Progenitor cell of endocrine pancreas (in vitro differentiated cells): ENCODE results near the gene ACAD11. TPM values are rescaled to one million over a fixed set of nuclear protein-coding genes. Genes with fewer than 3 reads are reported as not detected.
"Not testable (repeated sequence)": the region's sequence is repeated elsewhere in the genome, so short reads cannot be mapped to it uniquely, and the experiment has no call there.

Experiments used
- DNase-seq: peaks from one replicate; pipeline ENCODE4 v3.0.0; 2021; ENCODE audit warnings: low spot score; ENCODE audit not compliant: unreplicated experiment
- H3K27ac Mint-ChIP-seq: 2 replicates; pipeline ENCODE4 v1.8.0; 2021; ENCODE audit warnings: mild to moderate bottlenecking, moderate library complexity, mixed read lengths
- H3K27me3 Mint-ChIP-seq: 2 replicates; pipeline ENCODE4 v1.8.0; 2021; ENCODE audit warnings: mixed read lengths
- H3K36me3 Mint-ChIP-seq: 2 replicates; pipeline ENCODE4 v1.8.0; 2022; ENCODE audit warnings: mixed read lengths; ENCODE audit not compliant: insufficient read depth
- H3K4me1 Mint-ChIP-seq: 2 replicates; pipeline ENCODE4 v1.8.0; 2021; ENCODE audit warnings: low read depth, mixed read lengths
- H3K4me3 Mint-ChIP-seq: 2 replicates; pipeline ENCODE4 v1.8.0; 2021; ENCODE audit warnings: low read depth, mild to moderate bottlenecking, moderate library complexity, mixed read lengths
- H3K9me3 Mint-ChIP-seq: 2 replicates; pipeline ENCODE4 v1.8.0; 2021; ENCODE audit warnings: low read depth, mixed read lengths
- total RNA-seq: library from RNA; stranded (reverse); gene quantifications from 2 replicates; pipeline ENCODE4 v1.2.1, GENCODE V29; 2021
- TF ChIP-seq, protein P1 (sequence below): fragments of 200-600 bp; sonication (generic); IDR thresholded peaks from one replicate; pipeline ENCODE4 v1.5.0; 2021; ENCODE audit warnings: antibody characterized with exemption, mild to moderate bottlenecking; ENCODE audit not compliant: unreplicated experiment

Gene ACAD11
- total RNA-seq, 1 donor from 2014 or later: 14.2 TPM

DNA sequence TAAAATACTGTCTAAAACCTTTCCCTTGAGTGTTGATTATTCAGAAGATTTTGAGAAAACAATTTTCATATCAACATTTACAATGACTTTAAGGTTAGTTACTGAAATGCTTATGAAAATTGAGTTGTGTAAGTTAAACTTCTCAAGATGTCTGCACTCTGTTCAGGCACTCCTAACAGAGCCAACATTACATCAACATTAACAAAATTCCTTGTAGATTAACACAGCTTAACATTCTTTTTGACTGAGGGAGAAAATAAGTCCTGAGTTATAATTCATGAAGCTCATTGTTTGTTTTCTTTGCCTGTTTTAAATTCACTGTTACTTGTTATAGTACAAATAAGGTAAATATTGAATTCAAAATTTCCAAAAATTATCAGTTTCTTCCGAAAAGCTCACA is 53.5 kb downstream of the ACAD11 start:
- DNase-seq: no peak
- H3K27ac Mint-ChIP-seq: peak overlapping the region; percentile 18
- no peak overlapping the region for H3K4me3 Mint-ChIP-seq
- peaks cover 21% of the 10 kb centered on the region for H3K36me3 Mint-ChIP-seq
- TF ChIP-seq, protein P1, sequence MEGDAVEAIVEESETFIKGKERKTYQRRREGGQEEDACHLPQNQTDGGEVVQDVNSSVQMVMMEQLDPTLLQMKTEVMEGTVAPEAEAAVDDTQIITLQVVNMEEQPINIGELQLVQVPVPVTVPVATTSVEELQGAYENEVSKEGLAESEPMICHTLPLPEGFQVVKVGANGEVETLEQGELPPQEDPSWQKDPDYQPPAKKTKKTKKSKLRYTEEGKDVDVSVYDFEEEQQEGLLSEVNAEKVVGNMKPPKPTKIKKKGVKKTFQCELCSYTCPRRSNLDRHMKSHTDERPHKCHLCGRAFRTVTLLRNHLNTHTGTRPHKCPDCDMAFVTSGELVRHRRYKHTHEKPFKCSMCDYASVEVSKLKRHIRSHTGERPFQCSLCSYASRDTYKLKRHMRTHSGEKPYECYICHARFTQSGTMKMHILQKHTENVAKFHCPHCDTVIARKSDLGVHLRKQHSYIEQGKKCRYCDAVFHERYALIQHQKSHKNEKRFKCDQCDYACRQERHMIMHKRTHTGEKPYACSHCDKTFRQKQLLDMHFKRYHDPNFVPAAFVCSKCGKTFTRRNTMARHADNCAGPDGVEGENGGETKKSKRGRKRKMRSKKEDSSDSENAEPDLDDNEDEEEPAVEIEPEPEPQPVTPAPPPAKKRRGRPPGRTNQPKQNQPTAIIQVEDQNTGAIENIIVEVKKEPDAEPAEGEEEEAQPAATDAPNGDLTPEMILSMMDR: no peak
- no peaks in the 10 kb centered on the region for H3K27me3 Mint-ChIP-seq
- peaks cover 17% of the 10 kb centered on the region for H3K9me3 Mint-ChIP-seq
- H3K4me1 Mint-ChIP-seq: no peaks in the 10 kb centered on the region

DNA sequence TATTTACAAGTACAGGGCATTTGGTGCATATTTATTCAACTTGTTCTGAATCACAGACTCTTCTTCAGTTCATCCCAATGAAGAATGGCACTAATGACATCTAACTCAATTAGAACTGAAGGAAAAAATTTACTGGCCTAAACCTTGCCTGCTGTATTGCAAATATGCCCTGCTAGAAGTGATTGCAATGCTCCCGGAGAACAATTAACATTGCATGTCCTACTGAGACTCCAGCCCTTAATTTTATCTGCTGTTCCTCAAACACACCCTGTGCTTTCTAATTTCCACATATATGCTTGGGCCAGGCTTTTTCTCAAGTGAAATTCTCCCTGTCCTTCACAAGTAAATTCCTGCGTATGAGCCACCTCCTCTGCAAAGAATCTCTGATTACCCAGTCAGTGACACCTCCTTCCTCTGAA is 54.2 kb downstream of the ACAD11 start:
- no peaks in the 10 kb centered on the region for H3K27me3 Mint-ChIP-seq
- DNase-seq: no peak
- peaks cover 16% of the 10 kb centered on the region for H3K9me3 Mint-ChIP-seq
- H3K27ac Mint-ChIP-seq: no peak overlapping the region
- no peak overlapping the region for H3K4me3 Mint-ChIP-seq
- peaks cover 19% of the 10 kb centered on the region for H3K36me3 Mint-ChIP-seq
- TF ChIP-seq, protein P1: no peak
- H3K4me1 Mint-ChIP-seq: no peaks in the 10 kb centered on the region

DNA sequence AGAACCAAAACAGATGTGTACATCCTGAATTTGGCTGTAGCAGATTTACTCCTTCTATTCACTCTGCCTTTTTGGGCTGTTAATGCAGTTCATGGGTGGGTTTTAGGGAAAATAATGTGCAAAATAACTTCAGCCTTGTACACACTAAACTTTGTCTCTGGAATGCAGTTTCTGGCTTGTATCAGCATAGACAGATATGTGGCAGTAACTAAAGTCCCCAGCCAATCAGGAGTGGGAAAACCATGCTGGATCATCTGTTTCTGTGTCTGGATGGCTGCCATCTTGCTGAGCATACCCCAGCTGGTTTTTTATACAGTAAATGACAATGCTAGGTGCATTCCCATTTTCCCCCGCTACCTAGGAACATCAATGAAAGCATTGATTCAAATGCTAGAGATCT is 59.0 kb downstream of the ACAD11 start:
- H3K9me3 Mint-ChIP-seq, H3K27me3 Mint-ChIP-seq, H3K36me3 Mint-ChIP-seq, DNase-seq, H3K4me1 Mint-ChIP-seq, H3K4me3 Mint-ChIP-seq, H3K27ac Mint-ChIP-seq: not testable (repeated sequence)

DNA sequence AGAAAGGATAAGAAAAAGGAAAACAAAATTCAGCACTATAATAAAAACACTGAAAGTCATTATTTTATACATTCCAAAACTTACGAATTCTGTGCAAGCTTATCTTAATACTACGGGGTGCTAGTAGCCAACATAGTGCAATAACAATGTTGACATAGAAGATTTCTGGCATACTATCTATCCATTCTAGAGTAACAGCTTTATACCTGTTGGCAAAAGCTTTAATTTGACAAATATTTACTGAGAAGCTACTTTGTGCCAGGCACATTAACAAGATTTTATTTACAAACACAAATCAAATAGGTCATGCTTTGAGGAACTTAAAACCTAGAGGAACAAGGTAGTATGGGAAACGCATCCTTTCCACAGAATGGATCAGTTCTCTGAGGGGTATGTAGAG is 61.4 kb downstream of the ACAD11 start:
- Mint-ChIP-seq H3K9me3 (no peaks in the 10 kb centered on the region), H3K4me1 (no peaks in the 10 kb centered on the region), H3K4me3 (no peak overlapping the region), H3K36me3 (peaks cover 3% of the 10 kb centered on the region), H3K27me3 (no peaks in the 10 kb centered on the region), H3K27ac (no peak overlapping the region)
- DNase-seq: no peak
- TF ChIP-seq, protein P1: no peak

DNA sequence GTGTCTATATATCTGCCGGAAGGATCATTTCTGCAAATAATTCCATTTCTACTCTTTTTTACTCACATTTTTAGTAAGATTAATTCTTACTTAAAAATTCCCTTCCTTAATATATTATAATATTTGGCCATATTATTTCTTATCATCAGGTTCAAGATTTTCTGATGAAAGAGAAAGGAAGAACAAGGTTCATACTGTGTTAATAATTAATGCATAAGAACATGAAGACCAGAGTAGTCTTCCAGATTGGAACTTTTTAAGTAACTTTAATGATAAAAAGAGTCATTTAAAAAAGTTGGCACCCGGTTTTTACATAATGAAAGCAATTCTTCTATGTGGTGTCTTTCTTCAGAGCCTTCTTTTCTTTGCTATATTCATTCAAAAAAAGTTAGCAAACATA is 61.9 kb downstream of the ACAD11 start:
- Mint-ChIP-seq H3K4me3 (no peak overlapping the region), H3K27me3 (no peaks in the 10 kb centered on the region), H3K36me3 (peaks cover 3% of the 10 kb centered on the region), H3K9me3 (no peaks in the 10 kb centered on the region), H3K4me1 (no peaks in the 10 kb centered on the region), H3K27ac (no peak overlapping the region)
- TF ChIP-seq, protein P1: no peak
- DNase-seq: no peak

DNA sequence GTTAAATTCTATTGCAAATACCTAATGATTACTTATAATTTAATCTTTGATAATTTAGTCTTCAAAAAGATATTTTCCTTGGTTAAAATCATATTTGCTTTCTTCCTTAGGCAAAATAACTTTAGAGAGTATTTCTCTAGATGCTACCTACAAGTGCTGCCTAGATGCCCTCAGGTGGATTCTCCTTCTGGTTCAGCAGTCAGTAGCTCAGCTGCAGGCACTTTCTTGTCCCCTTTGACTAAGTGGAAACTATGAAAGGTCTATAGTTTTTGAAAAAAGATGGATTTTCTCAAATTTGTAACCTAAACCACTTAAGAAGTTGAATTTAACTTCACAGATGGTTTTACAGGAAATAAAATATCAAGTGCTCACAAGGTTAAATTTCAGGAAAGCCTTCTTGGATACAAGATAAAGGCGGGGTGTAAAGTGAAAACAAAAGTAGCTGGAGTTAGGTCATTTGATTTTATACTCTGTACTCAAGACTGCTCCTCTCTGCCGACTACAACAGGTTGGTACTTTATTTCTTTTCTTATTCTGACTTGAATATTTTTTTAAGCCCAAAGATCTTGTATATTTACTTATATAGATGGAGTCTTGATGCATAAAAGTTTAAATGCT is 62.7 kb downstream of the ACAD11 start, which contains the start of gene ACKR4:
Gene ACKR4 (plus strand): TSS at position 455 of the 618 bp plus-strand sequence. CDS start 3,128 bp downstream, outside the sequence.
- Mint-ChIP-seq H3K36me3 (peaks cover 3% of the 10 kb centered on the region), H3K4me3 (no peak within 1 kb of the TSS), H3K4me1 (no peaks in the 10 kb centered on the region), H3K27me3 (no peaks in the 10 kb centered on the region), H3K27ac (no peak within 1 kb of the TSS), H3K9me3 (no peaks in the 10 kb centered on the region)
- TF ChIP-seq, protein P1: no peak
- DNase-seq: no peak
